C4-2B (cell line): Measurements from ENCODE around the gene METTL1.
"Not testable (repeated sequence)": the region's sequence is repeated elsewhere in the genome, so short reads cannot be mapped to it uniquely, and the experiment has no call there.

Experiments used
- H3K27ac ChIP-seq: fragments of 450-650 bp; 2 replicates; pipeline ENCODE4 v1.5.1; 2017
- CTCF ChIP-seq: fragments of 450-650 bp; conservative IDR thresholded peaks from 2 replicates; pipeline ENCODE4 v1.5.1; 2017; ENCODE audit warnings: mild to moderate bottlenecking
- ZFX ChIP-seq: fragments of 450-650 bp; IDR thresholded peaks from 2 replicates; pipeline ENCODE4 v1.6.1; 2017

The METTL1 gene

GRCh38 chr12:57723630-57723962 lies 48.3 kb downstream of the METTL1 start:
- TF ChIP-seq CTCF (no peak), ZFX (no peak)
- H3K27ac ChIP-seq: no peak overlapping the region

- no peak overlapping the region for H3K27ac ChIP-seq
- TF ChIP-seq CTCF (no peak), ZFX (no peak)
These were observed 48.9 kb downstream of the METTL1 start for GRCh38 chr12:57722716-57723629.

- H3K27ac ChIP-seq: not testable (repeated sequence)
These were observed 49.9 kb downstream of the METTL1 start for GRCh38 chr12:57721846-57722608.

GRCh38 chr12:57720606-57721595 lies 51.0 kb downstream of the METTL1 start:
- H3K27ac ChIP-seq: no peak overlapping the region
- no peak for TF ChIP-seq ZFX
- TF ChIP-seq CTCF: no peak

GRCh38 chr12:57719777-57720605 lies 51.9 kb downstream of the METTL1 start:
- H3K27ac ChIP-seq: no peak overlapping the region
- TF ChIP-seq CTCF: no peak
- TF ChIP-seq ZFX: no peak

GRCh38 chr12:57718641-57719528 lies 53.0 kb downstream of the METTL1 start:
- no peak for TF ChIP-seq CTCF
- TF ChIP-seq ZFX: no peak
- no peak overlapping the region for H3K27ac ChIP-seq
